Pons (tissue), 1 donor: ENCODE results near the gene HBE1.
"Not testable (repeated sequence)": the region's sequence is repeated elsewhere in the genome, so short reads cannot be mapped to it uniquely, and the experiment has no call there.

Source experiments
- DNase-seq: peaks from one replicate; pipeline ENCODE4 v3.0.0-alpha.2; 2016; ENCODE audit warnings: low spot score

Gene HBE1

GRCh38 chr11:5269715-5270147 lies at the start of gene HBE1:
Gene HBE1 (minus strand): TSS chr11:5269945. CDS start chr11:5269890, 55 bp downstream.
- DNase-seq, result no peak

DNA sequence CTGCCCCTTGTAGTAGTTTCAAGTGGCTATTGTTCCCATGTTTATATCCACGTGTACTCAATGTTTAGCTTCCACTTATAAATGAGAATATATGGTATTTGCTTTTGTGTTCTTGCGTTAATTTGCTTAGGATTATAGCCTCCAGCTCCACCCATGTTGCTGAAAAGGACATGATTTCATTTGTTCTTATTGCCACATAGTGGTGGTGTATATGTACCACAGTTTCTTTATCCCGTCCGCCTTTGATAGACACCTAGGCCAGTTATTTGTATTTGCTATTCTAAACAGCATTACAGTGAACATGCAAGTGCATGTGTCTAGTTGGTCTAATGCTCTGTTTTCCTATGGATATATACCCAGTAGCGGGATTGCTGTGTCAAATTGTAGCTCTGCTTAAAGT lies 47.5 kb upstream of the HBE1 start:
- DNase-seq, result no peak

DNA sequence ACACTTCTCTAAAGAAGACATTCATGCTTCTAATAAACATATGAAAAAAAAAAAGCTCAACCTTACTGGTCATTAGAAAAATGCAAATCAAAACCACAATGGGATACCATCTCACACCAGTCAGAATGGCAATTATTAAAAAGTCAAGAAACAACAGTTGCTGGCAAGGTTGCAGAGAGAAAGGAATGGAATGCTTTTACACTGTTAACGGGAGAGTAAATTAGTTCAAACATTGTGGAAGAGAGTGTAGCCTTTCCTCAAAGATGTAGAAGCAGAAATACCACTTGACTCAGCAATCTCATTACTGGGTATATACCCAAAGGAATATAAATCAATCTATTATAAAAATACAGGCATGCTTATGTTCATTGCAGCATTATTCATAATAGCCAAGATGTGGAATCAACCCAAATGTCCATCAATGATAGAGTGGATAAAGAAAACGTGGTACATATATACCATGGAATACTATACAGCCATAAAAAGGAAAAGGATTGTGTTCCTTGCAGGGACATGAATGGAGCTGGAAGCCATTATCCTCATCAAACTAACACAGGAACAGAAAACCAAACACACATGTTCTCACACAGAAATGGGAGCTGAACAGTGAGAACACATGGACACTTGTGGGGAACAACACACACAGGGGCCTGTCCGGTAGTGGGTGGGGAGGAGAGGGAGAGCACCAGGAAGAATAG lies 43.7 kb upstream of the HBE1 start:
- not testable (repeated sequence) for DNase-seq

DNA sequence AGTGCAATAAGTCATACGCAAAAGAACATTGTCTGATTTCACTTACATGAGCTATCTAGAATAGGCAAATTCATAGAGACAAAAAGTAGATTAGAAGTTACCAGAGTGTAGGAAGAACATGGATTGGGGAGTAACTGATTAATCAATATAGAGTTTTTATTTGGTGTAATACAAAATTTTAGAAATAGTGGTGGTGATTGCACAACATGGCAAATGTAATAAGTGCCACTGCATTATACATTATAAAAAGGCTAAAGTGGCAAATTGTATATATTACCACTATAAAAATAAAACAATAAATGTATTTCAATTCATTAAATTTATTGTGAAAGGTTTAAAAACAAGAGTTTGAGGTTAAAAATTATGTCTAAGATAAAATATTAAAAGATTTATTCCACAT lies 40.7 kb upstream of the HBE1 start:
- DNase-seq, result no peak

- no peak for DNase-seq
Observed at GRCh38 chr11:5307256-5308019, 37.7 kb upstream of the HBE1 start.

- no peak for DNase-seq
Observed at GRCh38 chr11:5304046-5304445, 34.3 kb upstream of the HBE1 start.

GRCh38 chr11:5303626-5304025 lies 33.9 kb upstream of the HBE1 start:
- DNase-seq, result no peak

DNA sequence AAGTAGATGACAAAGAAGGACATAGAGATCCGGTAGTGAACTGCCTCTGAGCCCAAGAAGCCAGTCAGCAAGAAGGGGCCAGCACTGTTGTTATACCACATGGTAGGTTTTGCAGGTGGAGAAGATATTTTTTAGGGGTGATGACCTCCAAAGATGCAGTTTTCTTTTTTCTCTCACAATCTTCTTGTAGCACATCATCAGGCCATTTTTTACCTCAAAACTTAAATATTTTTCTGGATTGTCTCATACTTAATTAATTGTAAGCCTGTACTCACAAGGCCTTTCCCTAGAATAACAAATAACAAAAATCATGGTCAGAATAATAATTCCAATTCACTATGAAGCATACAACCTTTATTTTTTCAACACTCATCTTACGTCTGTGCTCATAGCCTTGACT lies 32.1 kb upstream of the HBE1 start, which contains the start of gene OR51B4:
TSS of gene OR51B4 (minus strand) at position 101 of the 400 bp plus-strand sequence. CDS start at position 101, 0 bp downstream.
- no peak for DNase-seq

DNA sequence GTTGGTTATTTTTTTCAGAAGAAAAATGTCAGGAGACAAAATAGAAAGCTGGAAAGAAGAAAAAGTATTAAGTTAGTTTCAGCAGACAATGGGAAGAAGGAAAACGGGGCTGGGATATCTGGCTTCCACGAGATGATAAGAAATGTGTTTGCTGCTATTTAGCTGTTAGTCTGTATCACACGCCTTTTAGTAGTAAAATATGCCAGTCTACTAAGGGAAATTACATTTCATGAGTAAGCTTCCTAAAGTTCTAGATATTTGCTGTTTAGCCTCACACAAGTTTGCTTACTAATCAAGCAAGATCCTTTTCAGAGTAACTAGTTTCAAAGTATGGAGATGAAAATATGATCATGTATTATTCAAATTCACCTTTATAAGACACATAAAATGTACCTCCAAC lies 30.5 kb upstream of the HBE1 start:
- DNase-seq, result no peak

GRCh38 chr11:5298451-5298850 lies 28.7 kb upstream of the HBE1 start:
- no peak for DNase-seq

GRCh38 chr11:5297721-5298323 lies 28.1 kb upstream of the HBE1 start:
- DNase-seq, result no peak

DNA sequence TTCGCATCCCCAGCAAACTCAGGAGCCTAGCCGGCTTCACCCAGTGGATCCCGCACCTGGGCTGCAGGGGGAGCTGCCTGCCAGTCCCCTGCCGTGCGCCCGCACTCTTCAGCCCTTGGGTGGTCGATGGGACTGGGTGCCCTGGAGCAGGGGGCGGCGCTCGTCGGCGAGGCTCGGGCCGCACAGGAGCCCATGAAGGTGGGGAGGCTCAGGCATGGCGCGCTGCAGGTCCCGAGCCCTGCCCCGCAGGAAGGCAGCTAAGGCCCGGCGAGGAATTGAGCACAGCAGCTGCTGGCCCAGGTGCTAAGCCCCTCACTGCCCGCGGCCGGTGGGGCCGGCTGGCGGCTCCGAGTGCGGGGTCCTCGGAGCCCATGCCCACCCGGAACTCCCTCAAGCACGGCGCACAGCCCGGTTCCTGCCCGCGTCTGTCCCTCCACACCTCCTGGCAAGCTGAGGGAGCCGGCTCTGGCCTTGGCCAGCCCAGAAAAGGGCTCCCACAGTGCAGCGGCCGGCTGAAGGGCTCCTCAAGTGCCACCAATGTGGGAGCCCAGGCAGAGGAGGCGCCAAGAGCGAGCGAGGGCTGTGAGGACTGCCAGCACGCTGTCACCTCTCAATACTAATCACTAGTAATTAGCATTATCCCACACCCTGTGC lies 24.7 kb upstream of the HBE1 start:
- not testable (repeated sequence) for DNase-seq

GRCh38 chr11:5293028-5293427 lies 23.3 kb upstream of the HBE1 start:
- DNase-seq, result no peak

DNA sequence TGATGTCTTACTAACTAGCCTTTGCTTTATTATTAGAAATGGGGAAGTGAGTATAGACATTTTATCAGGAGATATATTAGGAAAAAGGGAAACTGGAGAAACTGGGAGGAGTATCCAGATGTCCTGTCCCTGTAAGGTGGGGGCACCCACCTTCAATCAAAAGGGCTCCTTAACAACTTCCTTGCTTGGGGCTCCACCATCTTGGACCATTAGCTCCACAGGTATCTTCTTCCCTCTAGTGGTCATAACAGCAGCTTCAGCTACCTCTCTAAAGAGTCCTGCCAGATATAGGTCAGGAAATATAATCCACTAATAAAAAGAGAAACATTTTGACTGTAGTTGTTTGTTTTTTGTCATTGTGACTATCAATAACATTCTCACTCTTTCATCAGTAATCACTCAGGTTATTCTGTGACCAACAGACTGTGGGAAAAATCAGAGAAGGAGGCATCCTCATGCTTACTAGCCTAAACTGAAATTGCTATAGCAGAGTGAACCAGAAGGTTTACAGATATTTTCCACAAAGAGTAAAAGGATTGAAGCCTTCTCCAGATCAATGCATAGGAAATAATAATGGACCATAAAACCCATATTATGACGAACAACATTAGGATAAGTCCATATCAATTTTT lies 21.6 kb upstream of the HBE1 start:
- DNase-seq, result no peak

GRCh38 chr11:5290106-5290505 lies 20.4 kb upstream of the HBE1 start:
- DNase-seq, result no peak

DNA sequence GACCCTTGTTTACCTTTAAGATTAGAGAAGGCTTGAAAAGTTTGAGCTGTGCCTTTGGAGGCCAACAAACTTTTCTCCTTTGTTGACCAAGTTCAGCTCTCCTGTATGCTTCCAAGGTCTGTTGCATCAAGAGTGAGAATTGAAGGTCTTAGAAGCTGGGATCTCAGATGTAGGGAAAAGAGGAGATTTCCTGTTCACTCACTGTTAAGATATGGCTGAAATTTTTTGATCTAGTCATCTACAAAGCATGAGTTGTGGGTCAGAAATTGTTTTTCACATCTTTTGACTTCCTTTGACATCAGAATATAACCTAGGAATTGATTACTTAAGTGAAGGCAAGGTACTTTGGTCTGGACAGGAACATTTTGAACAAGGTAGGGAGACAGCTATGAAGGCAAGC lies 20.0 kb upstream of the HBE1 start:
- no peak for DNase-seq

DNA sequence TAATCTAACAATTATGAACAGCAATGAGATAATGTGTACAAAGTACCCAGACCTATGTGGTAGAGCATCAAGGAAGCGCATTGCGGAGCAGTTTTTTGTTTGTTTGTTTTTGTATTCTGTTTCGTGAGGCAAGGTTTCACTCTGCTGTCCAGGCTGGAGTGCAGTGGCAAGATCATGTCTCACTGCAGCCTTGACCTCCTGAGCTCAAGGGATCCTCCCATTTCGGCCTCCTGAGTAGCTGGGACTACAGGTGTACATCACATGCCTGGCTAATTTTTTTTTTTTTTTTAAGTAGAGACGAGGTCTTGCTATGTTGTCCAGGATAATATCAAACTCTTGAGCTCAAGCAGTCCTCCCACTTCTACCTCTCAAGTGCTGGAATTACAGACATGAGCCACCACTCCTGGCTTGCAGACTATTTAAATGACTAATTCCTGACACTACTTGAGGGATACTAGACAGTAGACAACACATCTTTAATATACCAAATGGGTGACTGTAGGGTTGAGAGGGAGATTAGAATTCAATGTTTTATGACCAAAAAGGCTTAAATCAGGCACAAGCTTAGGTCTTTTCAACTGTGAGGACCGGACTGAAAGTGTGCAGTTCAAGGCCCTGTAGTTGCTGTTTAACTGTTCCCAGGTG lies 19.3 kb upstream of the HBE1 start:
- DNase-seq, result no peak

DNA sequence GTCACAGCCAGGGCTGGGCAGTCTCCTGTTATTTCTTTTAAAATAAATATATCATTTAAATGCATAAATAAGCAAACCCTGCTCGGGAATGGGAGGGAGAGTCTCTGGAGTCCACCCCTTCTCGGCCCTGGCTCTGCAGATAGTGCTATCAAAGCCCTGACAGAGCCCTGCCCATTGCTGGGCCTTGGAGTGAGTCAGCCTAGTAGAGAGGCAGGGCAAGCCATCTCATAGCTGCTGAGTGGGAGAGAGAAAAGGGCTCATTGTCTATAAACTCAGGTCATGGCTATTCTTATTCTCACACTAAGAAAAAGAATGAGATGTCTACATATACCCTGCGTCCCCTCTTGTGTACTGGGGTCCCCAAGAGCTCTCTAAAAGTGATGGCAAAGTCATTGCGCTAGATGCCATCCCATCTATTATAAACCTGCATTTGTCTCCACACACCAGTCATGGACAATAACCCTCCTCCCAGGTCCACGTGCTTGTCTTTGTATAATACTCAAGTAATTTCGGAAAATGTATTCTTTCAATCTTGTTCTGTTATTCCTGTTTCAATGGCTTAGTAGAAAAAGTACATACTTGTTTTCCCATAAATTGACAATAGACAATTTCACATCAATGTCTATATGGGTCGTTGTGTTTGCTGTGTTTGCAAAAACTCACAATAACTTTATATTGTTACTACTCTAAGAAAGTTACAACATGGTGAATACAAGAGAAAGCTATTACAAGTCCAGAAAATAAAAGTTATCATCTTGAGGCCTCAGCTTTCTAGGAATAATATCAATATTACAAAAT lies 18.6 kb upstream of the HBE1 start:
- no peak for DNase-seq

- DNase-seq, result no peak
Observed at GRCh38 chr11:5286901-5287300, 17.2 kb upstream of the HBE1 start.

DNA sequence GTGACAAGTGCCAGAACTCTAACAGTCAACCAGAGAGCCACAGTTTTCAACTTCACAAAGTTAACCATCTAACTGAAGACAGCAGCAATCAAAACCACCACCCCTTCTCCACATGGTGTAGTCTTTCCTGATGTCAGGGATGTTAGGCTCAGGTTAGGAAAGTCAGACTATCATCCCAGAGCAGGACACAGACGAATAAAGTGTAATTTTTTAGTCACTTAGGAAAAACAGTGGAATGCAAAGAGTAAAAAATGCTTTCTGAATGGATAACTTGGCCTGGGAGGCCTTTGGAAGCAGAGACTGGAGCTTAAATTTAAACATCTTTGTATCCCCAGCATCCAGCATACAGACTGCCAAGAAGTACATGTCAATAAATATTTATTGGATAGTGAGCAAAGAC lies 16.6 kb upstream of the HBE1 start:
- no peak for DNase-seq
